Activated CD4-positive, alpha-beta memory T cell treated with anti-CD3 and anti-CD28 coated beads, Interleukin-2, amount 10 ng/mL, durations not matched to agents 7 days and 5 days (primary cell): Measurements from ENCODE around the gene ERBB2. TPM values are rescaled to one million over a fixed set of nuclear protein-coding genes. Genes with fewer than 3 reads are reported as not detected.

Experiments used
- CTCF ChIA-PET: fragments of 350-600 bp; sonication (Branson Sonifier 250); formaldehyde crosslinking; loops from one replicate; lab custom pipeline; 2021; ENCODE audit warnings: antibody characterized with exemption, inconsistent platforms; lab: Charles Lee
- POLR2A ChIA-PET: fragments of 350-600 bp; sonication (Branson Sonifier 250); formaldehyde crosslinking; loops from one replicate; lab custom pipeline; 2021; ENCODE audit warnings: antibody characterized with exemption; lab: Charles Lee
- DNase-seq: peaks from one replicate; pipeline ENCODE4 v3.0.0-alpha.2; 2020
- H3K27ac Mint-ChIP-seq: one replicate; pipeline ENCODE4 v1.8.0; 2021; ENCODE audit warnings: mild to moderate bottlenecking, mixed read lengths
- H3K27me3 Mint-ChIP-seq: one replicate; pipeline ENCODE4 v1.8.0; 2021; ENCODE audit warnings: mixed read lengths
- H3K36me3 Mint-ChIP-seq: one replicate; pipeline ENCODE4 v1.8.0; 2021; ENCODE audit warnings: low read depth, mixed read lengths
- H3K4me1 Mint-ChIP-seq: one replicate; pipeline ENCODE4 v1.8.0; 2021; ENCODE audit warnings: mixed read lengths
- H3K4me3 Mint-ChIP-seq: one replicate; pipeline ENCODE4 v1.8.0; 2021; ENCODE audit warnings: mild to moderate bottlenecking, mixed read lengths
- H3K9me3 Mint-ChIP-seq: one replicate; pipeline ENCODE4 v1.8.0; 2021; ENCODE audit warnings: mixed read lengths
- total RNA-seq, 2 experiments: library from RNA; stranded (reverse); gene quantifications; one replicate each; pipeline ENCODE4 v1.2.3, GENCODE V29; 2021

The ERBB2 gene
- 1 to 10 TPM; 5.1 to 6.0 TPM for total RNA-seq

DNA sequence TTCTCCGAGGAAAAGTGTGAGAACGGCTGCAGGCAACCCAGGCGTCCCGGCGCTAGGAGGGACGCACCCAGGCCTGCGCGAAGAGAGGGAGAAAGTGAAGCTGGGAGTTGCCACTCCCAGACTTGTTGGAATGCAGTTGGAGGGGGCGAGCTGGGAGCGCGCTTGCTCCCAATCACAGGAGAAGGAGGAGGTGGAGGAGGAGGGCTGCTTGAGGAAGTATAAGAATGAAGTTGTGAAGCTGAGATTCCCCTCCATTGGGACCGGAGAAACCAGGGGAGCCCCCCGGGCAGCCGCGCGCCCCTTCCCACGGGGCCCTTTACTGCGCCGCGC, at the start of gene ERBB2:
Gene ERBB2 (plus strand): TSS at position 247 of the 330 bp plus-strand sequence. CDS start 175 bp downstream, outside the sequence.
- no peak within 1 kb of the TSS for H3K4me3 Mint-ChIP-seq
- H3K36me3 Mint-ChIP-seq: peaks cover 2% of the 10 kb centered on the region
- CTCF ChIA-PET: interaction anchor here (2.4 kb wide), 1 partner anchor 78 kb away, joined by 11 read pairs; no protein-coding TSS in a partner anchor
- H3K27me3 Mint-ChIP-seq: peaks cover 44% of the 10 kb centered on the region
- H3K27ac Mint-ChIP-seq: no peak within 1 kb of the TSS
- DNase-seq: no peak
- POLR2A ChIA-PET: interaction anchor here (1.3 to 2.1 kb wide), 2 partner anchors 12 to 30 kb away, joined by 4 to 6 read pairs; partner anchors contain the start of genes MIEN1 and PGAP3
- peaks cover 9% of the 10 kb centered on the region for H3K4me1 Mint-ChIP-seq
- H3K9me3 Mint-ChIP-seq: no peaks in the 10 kb centered on the region

DNA sequence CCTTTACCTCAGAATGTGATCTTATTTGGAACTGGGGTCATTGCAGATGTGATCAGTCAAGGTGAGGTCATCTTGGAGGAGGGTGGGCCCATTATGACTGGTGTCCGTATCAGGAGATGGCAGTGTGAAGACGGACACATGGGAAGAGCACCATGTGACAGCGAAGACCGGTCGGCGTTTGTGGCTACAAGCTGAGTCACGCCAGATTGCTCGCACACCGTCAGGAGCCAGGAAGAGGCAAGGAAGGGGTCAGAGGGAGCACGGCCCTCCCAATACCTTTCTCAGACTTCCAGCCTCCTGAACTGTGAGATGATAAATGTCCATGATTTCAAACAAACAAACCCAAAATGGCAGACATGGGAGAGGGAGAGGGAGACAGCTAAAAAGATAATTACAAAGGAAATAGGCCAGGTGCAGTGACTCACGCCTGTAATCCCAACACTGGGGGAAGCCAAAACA, 49.7 kb upstream of the ERBB2 start:
- Mint-ChIP-seq H3K36me3 (peaks cover 2% of the 10 kb centered on the region), H3K4me1 (peaks cover 17% of the 10 kb centered on the region), H3K27ac (no peak overlapping the region), H3K9me3 (no peaks in the 10 kb centered on the region), H3K27me3 (no peaks in the 10 kb centered on the region), H3K4me3 (no peak overlapping the region)
- CTCF ChIA-PET: interaction anchor here (0.7 to 4.0 kb wide), 4 partner anchors 12 to 278 kb away, joined by 3 to 23 read pairs (median 4); no protein-coding TSS in a partner anchor
- no peak for DNase-seq
- POLR2A ChIA-PET: no interaction called here

DNA sequence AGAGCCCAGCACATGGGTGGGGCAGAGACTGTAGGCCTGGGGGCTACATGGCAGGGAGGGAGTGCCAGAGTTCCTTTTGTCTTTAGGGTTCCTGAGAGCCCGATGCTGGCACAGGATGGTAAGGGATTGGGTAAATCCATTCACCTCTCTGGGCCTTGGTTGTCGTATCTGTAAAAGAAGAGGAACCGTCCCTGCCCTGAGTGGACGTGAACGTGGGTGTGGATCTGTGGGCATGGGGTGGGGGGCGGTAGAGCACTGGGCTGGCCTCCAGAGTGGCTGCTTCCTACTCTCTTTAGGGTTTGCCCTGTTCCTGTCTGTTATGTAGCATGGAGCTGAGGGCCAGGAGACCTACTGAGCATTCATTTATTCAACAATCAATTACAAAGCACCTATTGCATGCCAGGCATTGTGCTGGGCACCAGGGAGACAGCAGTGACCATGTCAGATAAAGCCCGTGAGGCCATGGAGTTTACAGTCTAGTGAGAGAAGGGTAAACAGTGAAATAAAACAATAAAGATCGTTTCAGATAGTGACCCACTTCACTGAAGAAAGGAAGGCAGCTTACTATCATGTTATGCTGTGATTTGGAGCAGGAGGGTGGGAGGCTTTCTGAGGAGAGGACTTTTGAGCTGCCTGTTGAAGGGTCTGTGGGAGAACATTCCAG, 47.8 kb upstream of the ERBB2 start:
- POLR2A ChIA-PET: interaction anchor here (0.8 kb wide), 1 partner anchor 275 kb away, joined by 3 read pairs; the partner anchor contains the start of genes LRRC3C and ORMDL3
- Mint-ChIP-seq H3K36me3 (peaks cover 6% of the 10 kb centered on the region), H3K27ac (no peak overlapping the region), H3K27me3 (no peaks in the 10 kb centered on the region), H3K9me3 (no peaks in the 10 kb centered on the region), H3K4me1 (peaks cover 17% of the 10 kb centered on the region), H3K4me3 (no peak overlapping the region)
- no peak for DNase-seq
- CTCF ChIA-PET: interaction anchor here (0.6 to 3.3 kb wide), 8 partner anchors 14 to 36 kb away, joined by 3 to 31 read pairs (median 7); partner anchors contain the start of genes PGAP3 and PNMT

DNA sequence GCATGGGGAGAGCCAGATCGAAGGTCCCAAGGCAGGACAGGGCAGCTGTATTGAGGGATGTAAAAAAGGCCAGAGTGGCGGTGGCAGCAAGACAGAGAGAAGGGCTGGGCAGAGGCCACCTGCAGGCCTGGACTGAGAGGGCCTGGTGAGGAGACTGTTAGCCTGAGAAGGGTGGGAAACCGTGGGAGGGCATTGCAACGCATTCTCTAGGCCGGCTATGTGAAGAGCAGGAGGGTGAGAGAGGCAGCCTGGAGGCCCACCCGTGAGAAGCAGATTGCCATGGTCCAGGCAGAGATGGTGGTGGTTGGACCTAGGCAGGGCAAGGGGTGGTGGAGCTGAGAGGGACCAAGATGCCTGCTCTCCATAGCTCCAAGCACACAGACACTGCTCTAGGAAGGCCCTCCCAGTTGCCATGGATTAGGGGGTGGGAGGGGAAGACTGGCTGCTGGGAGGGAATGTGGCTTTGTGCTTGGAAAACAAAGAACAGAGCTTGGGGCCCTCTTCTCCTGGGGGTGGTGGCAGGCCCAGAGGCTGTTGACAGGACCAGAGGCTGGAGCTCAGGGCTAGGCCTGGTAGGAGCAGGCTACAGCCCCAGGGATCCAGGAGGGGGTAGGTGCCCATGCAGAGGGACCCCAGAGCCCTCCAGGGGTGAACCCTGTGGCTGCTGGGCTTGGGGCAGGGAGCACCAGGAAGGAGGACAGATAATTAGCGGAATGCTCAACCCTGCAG, 47.1 kb upstream of the ERBB2 start:
- Mint-ChIP-seq H3K9me3 (no peaks in the 10 kb centered on the region), H3K4me1 (peaks cover 17% of the 10 kb centered on the region), H3K27me3 (no peaks in the 10 kb centered on the region), H3K36me3 (peaks cover 6% of the 10 kb centered on the region), H3K27ac (no peak overlapping the region), H3K4me3 (no peak overlapping the region)
- ChIA-PET CTCF (interaction anchor here (0.6 to 3.3 kb wide), 11 partner anchors 14 to 229 kb away, joined by 3 to 31 read pairs (median 8); partner anchors contain the start of genes PGAP3 and PNMT), POLR2A (interaction anchor here (2.5 kb wide), 1 partner anchor 77 kb away, joined by 10 read pairs; the partner anchor contains the start of gene MIEN1)
- no peak for DNase-seq

DNA sequence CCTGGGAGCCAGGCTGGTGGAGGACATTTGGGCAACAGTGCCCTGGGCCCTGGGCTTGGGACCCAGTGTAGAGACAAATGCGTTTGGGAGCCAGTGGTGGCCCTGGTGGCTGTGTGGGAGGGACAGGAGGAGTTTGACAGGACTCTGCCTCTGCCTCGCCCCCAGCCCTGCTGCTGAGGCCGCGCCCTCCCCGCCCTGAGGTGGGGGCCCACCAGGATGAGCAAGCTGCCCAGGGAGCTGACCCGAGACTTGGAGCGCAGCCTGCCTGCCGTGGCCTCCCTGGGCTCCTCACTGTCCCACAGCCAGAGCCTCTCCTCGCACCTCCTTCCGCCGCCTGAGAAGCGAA, 46.6 kb upstream of the ERBB2 start:
- Mint-ChIP-seq H3K27ac (no peak overlapping the region), H3K36me3 (peaks cover 6% of the 10 kb centered on the region), H3K27me3 (no peaks in the 10 kb centered on the region), H3K4me1 (peaks cover 17% of the 10 kb centered on the region), H3K9me3 (no peaks in the 10 kb centered on the region), H3K4me3 (no peak overlapping the region)
- DNase-seq: no peak
- ChIA-PET CTCF (interaction anchor here (0.9 to 3.3 kb wide), 31 partner anchors 9 to 229 kb away, joined by 3 to 31 read pairs (median 8); partner anchors contain the start of genes MIEN1, PGAP3, PNMT and TCAP), POLR2A (interaction anchor here (1.1 to 2.5 kb wide), 2 partner anchors 13 to 76 kb away, joined by 3 to 10 read pairs; partner anchors contain the start of gene MIEN1)

DNA sequence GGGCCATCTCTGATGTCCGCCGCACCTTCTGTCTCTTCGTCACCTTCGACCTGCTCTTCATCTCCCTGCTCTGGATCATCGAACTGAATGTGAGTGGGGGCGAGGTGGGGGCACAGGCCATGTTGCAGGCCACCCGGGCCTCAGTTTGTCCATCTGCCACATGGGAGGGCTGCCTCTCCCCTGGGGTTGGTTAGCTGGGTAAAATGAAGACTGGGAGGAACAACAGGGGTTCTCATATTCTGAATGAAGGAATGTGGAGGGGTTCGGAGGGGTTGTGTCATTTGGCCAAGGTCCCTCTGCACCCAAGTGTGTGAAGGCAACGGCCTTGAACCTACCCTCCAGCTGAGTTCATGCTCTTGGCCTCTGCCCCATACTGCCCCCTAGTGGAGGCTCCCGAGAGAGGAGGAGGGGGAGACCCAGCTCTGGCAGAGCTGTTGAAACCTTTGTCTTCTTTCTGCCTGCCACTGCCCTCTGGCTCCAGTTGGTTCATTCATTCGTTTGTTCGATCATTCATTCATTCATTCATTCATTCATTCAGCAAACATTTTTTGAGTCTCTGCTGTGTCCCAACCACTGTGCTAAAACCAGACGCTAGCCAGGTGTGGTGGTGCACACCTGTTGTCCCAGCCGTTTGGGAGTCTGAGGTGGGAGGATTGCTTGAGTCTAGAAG, 46.1 kb upstream of the ERBB2 start:
- no peaks in the 10 kb centered on the region for H3K27me3 Mint-ChIP-seq
- peak; percentile 85 for DNase-seq
- ChIA-PET CTCF (interaction anchor here (0.6 to 3.3 kb wide), 38 partner anchors 10 to 691 kb away, joined by 3 to 31 read pairs (median 5); partner anchors contain the start of genes MIEN1, PGAP3, PNMT and TCAP), POLR2A (interaction anchor here (1.1 to 2.5 kb wide), 2 partner anchors 12 to 76 kb away, joined by 3 to 10 read pairs; partner anchors contain the start of gene MIEN1)
- H3K36me3 Mint-ChIP-seq: peaks cover 6% of the 10 kb centered on the region
- H3K9me3 Mint-ChIP-seq: no peaks in the 10 kb centered on the region
- peaks cover 17% of the 10 kb centered on the region for H3K4me1 Mint-ChIP-seq
- H3K4me3 Mint-ChIP-seq: no peak overlapping the region
- no peak overlapping the region for H3K27ac Mint-ChIP-seq

DNA sequence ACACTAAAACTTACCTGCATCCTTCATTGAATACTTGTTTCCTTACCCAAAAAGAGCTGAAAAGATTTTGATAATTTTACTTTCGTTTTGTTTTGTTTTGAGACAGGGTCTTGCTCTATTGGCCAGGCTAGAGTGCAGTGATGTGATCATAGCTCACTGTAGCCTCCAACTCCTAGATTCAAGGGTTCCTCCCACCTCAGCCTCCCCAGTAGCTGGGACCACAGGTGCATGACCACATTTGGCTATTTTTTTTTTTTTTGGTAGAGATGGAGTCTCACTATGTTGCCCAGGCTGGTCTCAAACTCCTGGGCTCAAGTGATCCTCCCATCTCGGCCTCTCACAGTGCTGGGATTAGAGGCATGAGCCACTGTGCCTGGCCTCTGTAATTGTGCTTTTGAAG, 44.8 kb upstream of the ERBB2 start:
- H3K27me3 Mint-ChIP-seq: no peaks in the 10 kb centered on the region
- peaks cover 15% of the 10 kb centered on the region for H3K4me1 Mint-ChIP-seq
- H3K36me3 Mint-ChIP-seq: peaks cover 6% of the 10 kb centered on the region
- no peak for DNase-seq
- H3K9me3 Mint-ChIP-seq: no peaks in the 10 kb centered on the region
- H3K4me3 Mint-ChIP-seq: no peak overlapping the region
- POLR2A ChIA-PET: interaction anchor here (1.0 to 2.5 kb wide), 2 partner anchors 33 to 75 kb away, joined by 4 to 10 read pairs; partner anchors contain the start of genes MIEN1 and PGAP3
- H3K27ac Mint-ChIP-seq: no peak overlapping the region
- CTCF ChIA-PET: interaction anchor here (1.2 to 3.3 kb wide), 16 partner anchors 9 to 103 kb away, joined by 3 to 31 read pairs (median 14); partner anchors contain the start of genes MIEN1, PNMT and TCAP

DNA sequence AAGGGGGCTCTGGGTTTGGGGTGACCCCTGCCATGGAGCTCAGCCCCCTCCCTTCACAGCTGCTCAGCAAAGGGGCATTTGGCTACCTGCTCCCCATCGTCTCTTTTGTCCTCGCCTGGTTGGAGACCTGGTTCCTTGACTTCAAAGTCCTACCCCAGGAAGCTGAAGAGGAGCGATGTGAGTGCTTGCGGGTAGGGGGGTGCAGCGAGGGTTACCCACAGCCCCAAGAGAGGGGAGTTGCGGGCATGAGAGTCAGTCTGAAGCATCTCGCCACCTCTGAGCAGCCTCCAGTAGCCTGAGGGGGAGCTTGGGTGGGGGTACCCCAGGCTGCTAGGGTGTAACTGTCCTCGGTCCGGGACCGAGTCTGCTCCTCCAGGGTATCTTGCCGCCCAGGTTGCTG, 41.5 kb upstream of the ERBB2 start:
- Mint-ChIP-seq H3K27me3 (no peaks in the 10 kb centered on the region), H3K27ac (no peak overlapping the region), H3K9me3 (no peaks in the 10 kb centered on the region), H3K4me3 (no peak overlapping the region), H3K36me3 (peaks cover 23% of the 10 kb centered on the region), H3K4me1 (peaks cover 11% of the 10 kb centered on the region)
- no peak for DNase-seq
- POLR2A ChIA-PET: no interaction called here
- CTCF ChIA-PET: interaction anchor here (1.4 to 2.2 kb wide), 2 partner anchors 11 to 37 kb away, joined by 3 to 9 read pairs; no protein-coding TSS in a partner anchor

DNA sequence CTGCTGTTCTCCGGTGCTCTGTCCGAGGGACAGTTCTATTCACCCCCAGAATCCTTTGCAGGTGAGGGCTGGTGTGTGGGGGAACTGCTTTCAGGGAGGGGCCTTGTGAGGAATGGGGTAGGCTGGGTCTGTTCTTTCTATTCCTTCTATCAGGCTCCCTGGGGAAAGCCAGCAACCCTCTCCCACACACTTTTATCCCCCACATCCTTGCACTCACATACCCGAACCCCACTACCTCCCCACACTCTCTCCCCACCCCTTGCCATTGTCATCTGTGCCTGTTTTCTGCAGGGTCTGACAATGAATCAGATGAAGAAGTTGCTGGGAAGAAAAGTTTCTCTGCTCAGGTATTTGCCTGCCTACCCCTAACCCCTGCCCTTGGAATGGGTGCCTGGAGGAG, 41.1 kb upstream of the ERBB2 start:
- CTCF ChIA-PET: no interaction called here
- POLR2A ChIA-PET: no interaction called here

DNA sequence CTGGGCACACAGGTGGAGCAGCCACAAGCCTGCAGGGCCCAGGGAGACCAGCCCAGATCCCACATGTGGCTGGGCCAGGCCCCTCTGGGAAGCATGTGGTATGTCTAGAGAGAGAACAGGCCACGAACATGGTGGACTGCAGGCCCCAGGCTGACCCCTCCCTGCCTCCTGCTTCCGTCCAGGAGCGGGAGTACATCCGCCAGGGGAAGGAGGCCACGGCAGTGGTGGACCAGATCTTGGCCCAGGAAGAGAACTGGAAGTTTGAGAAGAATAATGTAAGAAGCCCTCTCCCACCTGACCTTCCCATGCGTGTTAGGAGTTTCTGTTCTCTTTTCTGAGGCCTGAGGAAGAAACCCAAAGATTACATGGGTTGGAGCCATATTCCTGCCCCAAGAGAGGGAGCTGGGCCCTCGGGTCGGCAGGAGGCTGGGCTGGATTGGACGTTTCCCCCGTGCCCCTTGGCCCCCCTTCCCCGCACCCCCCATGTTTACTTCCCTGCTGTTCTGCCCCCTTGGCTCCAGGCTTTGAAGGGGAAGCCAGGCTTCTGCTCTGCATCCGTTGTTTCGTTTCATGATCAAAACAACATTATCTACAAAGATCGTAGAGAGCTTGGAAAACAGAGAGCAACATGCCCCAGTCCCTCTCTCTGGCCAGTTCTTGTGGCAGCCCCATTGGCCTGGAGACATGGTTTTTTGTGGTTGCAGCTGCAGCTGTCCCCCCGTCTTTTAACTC, 40.4 kb upstream of the ERBB2 start:
- Mint-ChIP-seq H3K9me3 (no peaks in the 10 kb centered on the region), H3K4me3 (no peak overlapping the region), H3K27ac (no peak overlapping the region), H3K27me3 (no peaks in the 10 kb centered on the region), H3K36me3 (peaks cover 23% of the 10 kb centered on the region), H3K4me1 (peaks cover 5% of the 10 kb centered on the region)
- no peak for DNase-seq
- ChIA-PET POLR2A (no interaction called here), CTCF (interaction anchor here (0.7 kb wide), 1 partner anchor 21 kb away, joined by 4 read pairs; no protein-coding TSS in a partner anchor)

More for the DNA sequence above, 41.1 kb upstream of the ERBB2 start:
- Mint-ChIP-seq H3K36me3 (peaks cover 23% of the 10 kb centered on the region), H3K4me3 (no peak overlapping the region), H3K9me3 (no peaks in the 10 kb centered on the region), H3K4me1 (peaks cover 8% of the 10 kb centered on the region), H3K27ac (no peak overlapping the region), H3K27me3 (no peaks in the 10 kb centered on the region)
- no peak for DNase-seq

DNA sequence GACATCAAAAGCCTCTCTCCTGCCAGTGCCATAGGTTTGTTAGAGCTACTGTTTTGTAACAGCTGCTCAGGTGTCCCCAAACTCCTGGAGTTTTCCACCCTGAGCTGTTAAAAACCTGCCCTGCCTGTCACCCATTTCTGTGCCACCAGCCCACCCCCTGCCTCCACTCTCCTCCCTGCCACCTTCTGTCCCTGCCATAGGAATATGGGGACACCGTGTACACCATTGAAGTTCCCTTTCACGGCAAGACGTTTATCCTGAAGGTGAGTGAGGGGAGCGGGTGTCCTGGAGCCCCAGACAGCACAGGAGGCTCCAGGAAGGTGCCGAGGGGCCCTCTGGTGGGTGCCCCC, 39.9 kb upstream of the ERBB2 start:
- ChIA-PET CTCF (interaction anchor here (0.7 kb wide), 1 partner anchor 22 kb away, joined by 4 read pairs; no protein-coding TSS in a partner anchor), POLR2A (no interaction called here)
- DNase-seq: no peak
- no peak overlapping the region for H3K4me3 Mint-ChIP-seq
- H3K36me3 Mint-ChIP-seq: peaks cover 22% of the 10 kb centered on the region
- peaks cover under 1% of the 10 kb centered on the region for H3K4me1 Mint-ChIP-seq
- H3K27me3 Mint-ChIP-seq: no peaks in the 10 kb centered on the region
- H3K27ac Mint-ChIP-seq: no peak overlapping the region
- no peaks in the 10 kb centered on the region for H3K9me3 Mint-ChIP-seq
